ENCODE data around the gene GCNT1.
A peak's percentile ranks its signal among the peaks of the same experiment; 100 is the strongest.
"Not testable (repeated sequence)": the region's sequence is repeated elsewhere in the genome, so short reads cannot be mapped to it uniquely, and the experiment has no call there.

GCNT1 gene

DNA sequence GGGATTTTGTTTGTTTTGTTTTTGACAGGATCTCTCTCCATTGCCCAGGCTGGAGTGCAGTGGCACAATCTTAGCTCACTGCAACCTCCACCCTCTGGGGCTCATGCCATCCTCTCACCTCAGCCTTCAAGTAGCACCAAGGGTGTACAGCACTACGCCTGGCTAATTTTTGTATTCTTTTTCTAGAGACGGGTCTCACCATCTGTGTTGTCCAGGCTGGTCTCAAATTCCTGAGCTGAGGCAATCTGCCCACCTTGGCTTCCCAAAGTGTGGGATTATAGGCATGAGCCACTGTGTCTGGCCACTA lies 7.3 kb downstream of the GCNT1 start:
- TF ChIP-seq, protein P1, sequence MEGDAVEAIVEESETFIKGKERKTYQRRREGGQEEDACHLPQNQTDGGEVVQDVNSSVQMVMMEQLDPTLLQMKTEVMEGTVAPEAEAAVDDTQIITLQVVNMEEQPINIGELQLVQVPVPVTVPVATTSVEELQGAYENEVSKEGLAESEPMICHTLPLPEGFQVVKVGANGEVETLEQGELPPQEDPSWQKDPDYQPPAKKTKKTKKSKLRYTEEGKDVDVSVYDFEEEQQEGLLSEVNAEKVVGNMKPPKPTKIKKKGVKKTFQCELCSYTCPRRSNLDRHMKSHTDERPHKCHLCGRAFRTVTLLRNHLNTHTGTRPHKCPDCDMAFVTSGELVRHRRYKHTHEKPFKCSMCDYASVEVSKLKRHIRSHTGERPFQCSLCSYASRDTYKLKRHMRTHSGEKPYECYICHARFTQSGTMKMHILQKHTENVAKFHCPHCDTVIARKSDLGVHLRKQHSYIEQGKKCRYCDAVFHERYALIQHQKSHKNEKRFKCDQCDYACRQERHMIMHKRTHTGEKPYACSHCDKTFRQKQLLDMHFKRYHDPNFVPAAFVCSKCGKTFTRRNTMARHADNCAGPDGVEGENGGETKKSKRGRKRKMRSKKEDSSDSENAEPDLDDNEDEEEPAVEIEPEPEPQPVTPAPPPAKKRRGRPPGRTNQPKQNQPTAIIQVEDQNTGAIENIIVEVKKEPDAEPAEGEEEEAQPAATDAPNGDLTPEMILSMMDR (IDR thresholded peaks at IDR 0.05; ENCODE audit: low read length, missing control alignments): no peak
- no peak overlapping the region for H3K4me3 ChIP-seq (replicated peaks; ENCODE audit: low read depth, low read length)
- DNase-seq (ENCODE audit: low read depth): no peak

DNA sequence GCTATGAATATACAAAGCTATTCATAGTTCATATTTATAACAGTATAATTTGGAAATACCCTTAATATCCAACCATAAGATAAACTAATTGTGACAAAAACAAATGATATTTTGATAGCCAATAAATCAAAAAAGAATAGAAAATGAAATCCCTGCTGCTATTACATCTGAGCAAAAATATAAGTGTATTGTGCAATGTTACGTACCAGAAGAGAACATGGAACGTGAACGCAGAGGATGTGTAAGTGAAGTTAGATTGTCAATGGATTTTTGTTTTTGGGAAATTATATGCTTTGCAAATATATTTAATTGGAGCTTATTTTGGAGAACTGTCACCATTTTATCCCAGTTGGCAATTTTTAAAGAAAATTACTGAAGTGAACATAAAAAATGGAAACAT lies 15.4 kb downstream of the GCNT1 start:
- no peak overlapping the region for H3K4me3 ChIP-seq (replicated peaks; ENCODE audit: low read depth, low read length)
- no peak for DNase-seq (ENCODE audit: low read depth)
- TF ChIP-seq, protein P1 (IDR thresholded peaks at IDR 0.05; ENCODE audit: low read length, missing control alignments): no peak

DNA sequence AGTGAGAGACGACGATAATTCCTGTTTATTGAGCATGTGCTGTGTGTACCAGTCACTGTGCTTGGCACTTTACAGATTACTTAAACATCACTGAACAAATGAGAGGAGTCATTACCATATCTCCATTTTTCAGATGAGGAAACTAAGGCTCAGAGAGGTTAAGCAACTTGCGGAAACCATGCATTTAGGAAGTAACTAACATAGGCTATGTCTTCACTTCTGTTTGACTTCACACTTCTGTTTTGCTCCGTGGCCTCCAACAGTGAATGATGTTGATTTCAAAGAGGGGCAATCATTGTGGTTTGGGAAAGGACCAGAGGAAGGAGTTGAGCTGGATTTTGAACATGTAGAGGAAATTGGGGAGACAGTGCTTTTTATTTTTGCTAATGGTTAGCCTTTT lies 16.7 kb downstream of the GCNT1 start:
- no peak overlapping the region for H3K4me3 ChIP-seq (replicated peaks; ENCODE audit: low read depth, low read length)
- DNase-seq (ENCODE audit: low read depth): no peak
- TF ChIP-seq, protein P1 (IDR thresholded peaks at IDR 0.05; ENCODE audit: low read length, missing control alignments): no peak

DNA sequence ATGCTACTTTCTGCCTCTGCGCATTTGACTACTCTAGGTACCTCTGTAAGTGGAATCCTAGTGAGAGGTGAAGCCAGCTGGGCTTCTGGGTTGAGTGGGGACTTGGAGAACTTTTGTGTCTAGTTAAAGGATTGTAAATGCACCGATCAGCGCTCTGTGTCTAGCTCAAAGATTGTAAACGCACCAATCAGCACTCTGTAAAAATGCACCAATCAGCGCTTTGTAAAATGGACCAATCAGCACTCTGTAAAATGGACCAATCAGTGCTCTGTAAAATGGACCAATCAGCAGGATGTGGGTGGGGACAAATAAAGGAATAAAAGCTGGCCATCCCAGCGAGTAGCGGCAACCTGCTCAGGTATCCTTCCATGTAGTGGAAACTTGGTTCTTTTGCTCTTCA lies 18.8 kb downstream of the GCNT1 start:
- not testable (repeated sequence) for DNase-seq (ENCODE audit: low read depth); H3K4me3 ChIP-seq (replicated peaks; ENCODE audit: low read depth, low read length)

DNA sequence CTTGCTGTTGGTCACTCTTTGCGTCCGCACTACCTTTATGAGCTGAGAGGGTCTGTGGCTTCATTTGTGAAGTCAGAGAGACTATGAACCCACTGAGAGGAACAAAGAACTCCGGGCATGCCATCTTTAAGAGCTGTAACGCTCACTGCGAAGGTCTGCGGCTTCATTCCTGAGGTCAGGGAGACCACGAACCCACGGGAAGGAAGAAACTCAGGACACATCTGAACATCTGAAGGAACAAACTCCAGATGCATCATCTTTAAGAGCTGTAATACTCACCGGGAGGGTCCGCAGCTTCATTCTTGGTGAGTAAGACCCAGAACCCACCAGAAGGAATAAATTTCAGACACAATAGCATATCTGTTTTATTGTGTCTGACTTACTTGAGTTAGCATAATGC lies 19.2 kb downstream of the GCNT1 start:
- no peak for DNase-seq (ENCODE audit: low read depth)
- TF ChIP-seq, protein P1 (IDR thresholded peaks at IDR 0.05; ENCODE audit: low read length, missing control alignments): no peak
- no peak overlapping the region for H3K4me3 ChIP-seq (replicated peaks; ENCODE audit: low read depth, low read length)

DNA sequence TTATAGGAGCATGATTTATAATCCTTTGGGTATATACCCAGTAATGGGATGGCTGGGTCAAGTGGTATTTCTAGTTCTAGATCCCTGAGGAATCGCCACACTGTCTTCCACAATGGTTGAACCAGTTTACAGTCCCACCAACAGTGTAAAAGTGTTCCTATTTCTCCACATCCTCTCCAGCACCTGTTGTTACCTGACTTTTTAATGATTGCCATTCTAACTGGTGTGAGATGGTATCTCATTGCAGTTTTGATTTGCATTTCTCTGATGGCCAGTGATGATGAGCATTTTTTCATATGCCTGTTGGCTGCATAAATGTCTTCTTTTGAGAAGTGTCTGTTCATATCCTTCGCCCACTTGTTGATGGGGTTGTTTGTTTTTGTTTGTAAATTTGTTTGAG lies 20.4 kb downstream of the GCNT1 start:
- not testable (repeated sequence) for H3K4me3 ChIP-seq (replicated peaks; ENCODE audit: low read depth, low read length); DNase-seq (ENCODE audit: low read depth)

DNA sequence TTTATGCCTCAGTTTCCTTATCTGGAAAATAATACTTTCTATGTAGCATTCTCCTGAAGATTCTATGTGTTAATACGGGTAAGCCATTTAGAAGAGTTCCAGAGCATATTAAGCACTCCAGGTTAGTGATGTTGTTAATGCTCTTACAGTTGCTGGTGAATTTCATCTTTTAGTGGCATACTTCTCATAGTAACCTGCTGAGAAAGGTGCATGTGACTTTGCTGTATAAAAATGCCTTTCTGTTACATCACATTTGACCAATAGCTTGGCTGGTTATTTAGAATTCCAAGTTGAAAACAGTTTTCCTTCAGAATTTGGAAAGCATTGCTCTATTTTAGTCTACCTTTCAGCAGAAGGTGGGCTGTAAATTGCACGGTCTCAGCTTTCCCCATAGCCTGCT lies 27.2 kb downstream of the GCNT1 start:
- peak; percentile 9 for DNase-seq (ENCODE audit: low read depth)
- TF ChIP-seq, protein P1 (IDR thresholded peaks at IDR 0.05; ENCODE audit: low read length, missing control alignments): no peak
- H3K4me3 ChIP-seq (replicated peaks; ENCODE audit: low read depth, low read length): no peak overlapping the region

DNA sequence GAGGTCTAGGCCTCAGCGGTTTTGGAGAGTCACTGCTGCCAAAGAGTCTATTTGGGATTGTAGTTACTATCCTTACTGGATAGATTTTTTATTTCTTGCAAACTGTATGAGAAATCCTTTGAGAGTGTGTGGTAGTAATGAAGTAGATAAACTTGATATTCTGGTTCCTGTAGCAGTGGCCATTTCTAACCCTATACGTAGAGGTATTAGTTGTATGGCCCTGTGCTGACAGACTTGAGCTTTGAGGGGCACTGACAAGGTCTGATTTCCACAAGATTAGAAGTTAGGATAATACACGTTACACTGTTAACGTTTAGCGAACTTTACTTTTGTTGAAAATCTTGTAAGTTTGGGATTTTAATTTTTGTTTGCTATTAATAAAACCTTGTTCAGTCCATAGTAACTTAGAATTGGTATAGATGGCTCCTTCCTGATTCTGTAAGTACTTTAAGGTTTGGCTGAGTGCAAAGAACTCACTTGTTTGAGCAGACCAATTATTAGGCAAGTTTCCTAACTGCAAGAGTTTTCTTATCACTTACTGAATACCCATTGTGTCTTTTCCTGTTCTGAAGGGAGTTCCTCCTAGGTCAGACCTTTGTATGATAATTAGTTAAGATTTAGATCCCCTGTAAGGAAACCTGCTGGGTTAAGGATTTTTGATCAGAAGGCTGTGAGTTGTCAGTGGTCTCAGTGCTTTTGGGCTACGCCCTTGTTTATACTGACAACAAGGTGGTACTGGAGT lies 31.4 kb downstream of the GCNT1 start:
- TF ChIP-seq, protein P1 (IDR thresholded peaks at IDR 0.05; ENCODE audit: low read length, missing control alignments): no peak
- H3K4me3 ChIP-seq (replicated peaks; ENCODE audit: low read depth, low read length): no peak overlapping the region
- DNase-seq (ENCODE audit: low read depth): peak; percentile 33

DNA sequence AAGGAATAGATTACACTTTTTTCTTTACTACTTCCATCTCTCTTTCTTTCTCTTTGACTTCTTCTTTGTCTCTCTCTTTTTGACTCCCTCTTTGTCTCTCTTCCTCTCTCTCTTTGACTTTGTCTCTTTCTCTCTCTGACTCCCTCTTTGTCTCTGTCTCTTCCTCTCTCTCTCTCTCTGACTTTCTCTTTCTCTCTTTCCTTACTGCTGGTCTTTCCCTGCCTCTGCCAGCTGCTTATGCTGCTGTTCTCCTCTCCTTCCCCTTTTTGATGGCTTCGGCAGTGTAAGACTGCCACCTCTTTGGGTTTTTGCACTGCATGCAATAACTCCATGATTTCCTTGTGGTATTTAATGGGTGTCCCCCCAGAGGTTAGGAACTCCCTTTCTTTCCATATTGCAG lies 32.1 kb downstream of the GCNT1 start:
- DNase-seq (ENCODE audit: low read depth); H3K4me3 ChIP-seq (replicated peaks; ENCODE audit: low read depth, low read length): not testable (repeated sequence)

DNA sequence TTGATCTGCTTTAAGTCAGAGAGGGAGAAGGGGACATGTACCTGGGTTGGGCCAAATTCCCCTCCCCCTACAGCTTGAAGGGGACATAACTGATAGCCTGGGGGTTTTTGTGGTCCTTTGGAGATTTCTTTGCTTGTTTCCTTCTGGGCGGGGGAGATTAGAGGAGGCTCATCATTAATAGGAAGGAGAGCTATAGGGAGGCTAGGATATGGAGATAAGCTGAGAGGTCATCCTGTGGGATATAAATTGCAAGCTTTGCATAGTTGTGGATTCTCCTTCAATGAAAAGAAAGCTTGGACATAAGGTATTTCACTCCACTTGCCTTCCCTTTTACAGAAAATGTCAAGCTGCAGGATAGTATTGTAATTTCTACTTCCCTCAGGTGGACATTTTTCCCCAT lies 34.5 kb downstream of the GCNT1 start:
- not testable (repeated sequence) for DNase-seq (ENCODE audit: low read depth); H3K4me3 ChIP-seq (replicated peaks; ENCODE audit: low read depth, low read length)
